ENCODE results near the gene CLMP. TPM values are rescaled to one million over a fixed set of nuclear protein-coding genes. Genes with fewer than 3 reads are reported as not detected.
"Not testable (repeated sequence)": the region's sequence is repeated elsewhere in the genome, so short reads cannot be mapped to it uniquely, and the experiment has no call there.

Gene CLMP
- polyA plus RNA-seq, 3 donors: 0.33 TPM; not detected in 2

DNA sequence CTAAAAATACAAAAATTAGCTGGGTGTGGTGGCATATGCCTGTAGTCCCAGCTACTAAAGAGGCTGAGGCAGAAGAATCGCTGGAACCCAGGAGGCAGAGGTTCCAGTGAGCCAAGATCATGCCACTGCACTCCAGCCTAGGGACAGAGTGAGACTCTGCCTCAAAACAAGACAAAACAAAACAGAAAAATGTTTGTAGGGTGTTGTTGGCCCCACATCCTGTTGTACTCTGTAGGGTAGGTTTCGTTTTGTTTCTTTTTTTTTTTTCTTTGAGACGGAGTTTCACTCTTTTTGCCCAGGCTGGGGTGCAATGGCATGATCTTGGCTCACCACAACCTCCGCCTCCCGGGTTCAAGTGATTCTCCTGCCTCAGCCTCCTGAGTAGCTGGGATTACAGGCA lies 107.4 kb downstream of the CLMP start:
- WGBS (ENCODE audit: insufficient coverage): no CpG with 5 or more reads among the region's 5 CpGs
- H3K36me3 ChIP-seq (replicated peaks in 1 of 2; ENCODE audit: control insufficient read depth in 1 of 2, insufficient read depth in 2 of 2, low read length in 2 of 2); H3K27me3 ChIP-seq (ENCODE audit: control insufficient read depth in 2 of 2, insufficient read depth in 2 of 2, low read length in 2 of 2); H3K4me3 ChIP-seq (replicated peaks in 1 of 3; ENCODE audit: low read depth in 2 of 3, low read length in 3 of 3); H3K4me3 Mint-ChIP-seq; H3K9ac ChIP-seq (ENCODE audit: insufficient read depth, low read length, poor library complexity, severe bottlenecking); H3K4me1 ChIP-seq (ENCODE audit: control insufficient read depth in 1 of 2, insufficient read depth in 2 of 2, low read length in 2 of 2); H3K9me3 Mint-ChIP-seq; H3K4me2 ChIP-seq (replicated peaks; ENCODE audit: extremely low read depth, low read length, poor library complexity, severe bottlenecking); H3K79me2 ChIP-seq (ENCODE audit: insufficient read depth, low read length); H2AFZ ChIP-seq (ENCODE audit: insufficient read depth, low read depth, low read length, poor library complexity, severe bottlenecking); H3K27ac Mint-ChIP-seq; DNase-seq; H4K20me1 ChIP-seq (ENCODE audit: insufficient read depth, low read length); H3K27ac ChIP-seq (ENCODE audit: low read depth in 1 of 2, low read length in 2 of 2); H3K36me3 Mint-ChIP-seq; H3K27me3 Mint-ChIP-seq (ENCODE audit: low read depth in 3 of 3); intact Hi-C loops (cut with micrococcal nuclease); H3K9me3 ChIP-seq (replicated peaks in 1 of 2; ENCODE audit: control insufficient read depth in 1 of 2, insufficient read depth in 1 of 2, low read length in 2 of 2): not testable (repeated sequence)
- peaks cover 13% of the 10 kb centered on the region for H3K4me1 Mint-ChIP-seq

DNA sequence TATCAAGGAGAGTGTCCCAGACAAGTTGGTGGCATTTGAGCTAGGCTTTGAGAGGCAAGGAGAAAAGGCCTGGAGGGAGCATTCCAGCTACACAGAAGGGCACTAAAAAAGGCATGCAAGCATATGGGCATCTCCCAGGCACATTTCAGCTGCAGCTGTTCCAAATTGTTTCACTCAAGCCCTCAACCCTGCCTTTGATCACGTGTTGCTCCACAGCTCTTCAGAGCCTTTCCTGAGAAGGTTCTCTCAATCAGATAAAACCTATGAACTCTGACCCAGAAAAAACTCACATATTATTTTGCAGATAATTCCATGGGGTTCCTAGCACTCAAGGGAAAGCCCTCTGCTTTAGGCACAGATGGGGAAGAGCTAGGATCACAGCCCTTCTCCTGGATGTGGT lies 108.7 kb downstream of the CLMP start:
- no peaks in the 10 kb centered on the region for H3K27me3 ChIP-seq (ENCODE audit: control insufficient read depth in 2 of 2, insufficient read depth in 2 of 2, low read length in 2 of 2)
- Mint-ChIP-seq H3K9me3 (no peaks in the 10 kb centered on the region), H3K36me3 (no peaks in the 10 kb centered on the region), H3K27ac (peak overlapping the region in 1 of 7 donors; percentile 37), H3K27me3 (ENCODE audit: low read depth in 3 of 3) (peaks cover 0 to 3% (median 0%) of the 10 kb centered on the region in 3 donors), H3K4me3 (no peak overlapping the region), H3K4me1 (peaks cover 13% of the 10 kb centered on the region)
- no peak overlapping the region for H3K4me3 ChIP-seq (replicated peaks in 1 of 3; ENCODE audit: low read depth in 2 of 3, low read length in 3 of 3)
- H3K9me3 ChIP-seq (replicated peaks in 1 of 2; ENCODE audit: control insufficient read depth in 1 of 2, insufficient read depth in 1 of 2, low read length in 2 of 2): no peaks in the 10 kb centered on the region
- DNase-seq: no peak
- H2AFZ ChIP-seq (ENCODE audit: insufficient read depth, low read depth, low read length, poor library complexity, severe bottlenecking): no peak overlapping the region
- no peak overlapping the region for H3K27ac ChIP-seq (ENCODE audit: low read depth in 1 of 2, low read length in 2 of 2)
- no peaks in the 10 kb centered on the region for H4K20me1 ChIP-seq (ENCODE audit: insufficient read depth, low read length)
- H3K9ac ChIP-seq (ENCODE audit: insufficient read depth, low read length, poor library complexity, severe bottlenecking): no peak overlapping the region
- H3K36me3 ChIP-seq (replicated peaks in 1 of 2; ENCODE audit: control insufficient read depth in 1 of 2, insufficient read depth in 2 of 2, low read length in 2 of 2): no peaks in the 10 kb centered on the region
- no peak overlapping the region for H3K4me2 ChIP-seq (replicated peaks; ENCODE audit: extremely low read depth, low read length, poor library complexity, severe bottlenecking)
- TF ChIP-seq, protein P1, sequence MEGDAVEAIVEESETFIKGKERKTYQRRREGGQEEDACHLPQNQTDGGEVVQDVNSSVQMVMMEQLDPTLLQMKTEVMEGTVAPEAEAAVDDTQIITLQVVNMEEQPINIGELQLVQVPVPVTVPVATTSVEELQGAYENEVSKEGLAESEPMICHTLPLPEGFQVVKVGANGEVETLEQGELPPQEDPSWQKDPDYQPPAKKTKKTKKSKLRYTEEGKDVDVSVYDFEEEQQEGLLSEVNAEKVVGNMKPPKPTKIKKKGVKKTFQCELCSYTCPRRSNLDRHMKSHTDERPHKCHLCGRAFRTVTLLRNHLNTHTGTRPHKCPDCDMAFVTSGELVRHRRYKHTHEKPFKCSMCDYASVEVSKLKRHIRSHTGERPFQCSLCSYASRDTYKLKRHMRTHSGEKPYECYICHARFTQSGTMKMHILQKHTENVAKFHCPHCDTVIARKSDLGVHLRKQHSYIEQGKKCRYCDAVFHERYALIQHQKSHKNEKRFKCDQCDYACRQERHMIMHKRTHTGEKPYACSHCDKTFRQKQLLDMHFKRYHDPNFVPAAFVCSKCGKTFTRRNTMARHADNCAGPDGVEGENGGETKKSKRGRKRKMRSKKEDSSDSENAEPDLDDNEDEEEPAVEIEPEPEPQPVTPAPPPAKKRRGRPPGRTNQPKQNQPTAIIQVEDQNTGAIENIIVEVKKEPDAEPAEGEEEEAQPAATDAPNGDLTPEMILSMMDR (IDR thresholded peaks at IDR 0.05): no peak
- H3K4me1 ChIP-seq (ENCODE audit: control insufficient read depth in 1 of 2, insufficient read depth in 2 of 2, low read length in 2 of 2): peaks cover 7 to 8% of the 10 kb centered on the region in 2 donors
- no peaks in the 10 kb centered on the region for H3K79me2 ChIP-seq (ENCODE audit: insufficient read depth, low read length)
- intact Hi-C loops (cut with micrococcal nuclease): no loop called here
- WGBS (ENCODE audit: insufficient coverage): 90% methylated on average over 1 of the region's 1 CpG
